HCEC 1CT (cell line): ENCODE data around the gene LRRC38.
"Not testable (repeated sequence)": the region's sequence is repeated elsewhere in the genome, so short reads cannot be mapped to it uniquely, and the experiment has no call there.

Source experiments
- DNase-seq: peaks from one replicate; pipeline ENCODE4 v3.0.0-alpha.2; 2017

The LRRC38 gene

GRCh38 chr1:13456904-13457532 lies 56.8 kb downstream of the LRRC38 start:
- no peak for DNase-seq

GRCh38 chr1:13451399-13451965 lies 62.3 kb downstream of the LRRC38 start:
- no peak for DNase-seq

- DNase-seq: no peak
Observed at GRCh38 chr1:13450204-13450603, 63.6 kb downstream of the LRRC38 start.

GRCh38 chr1:13443335-13443979 lies 70.3 kb downstream of the LRRC38 start:
- no peak for DNase-seq

- DNase-seq: not testable (repeated sequence)
Observed at GRCh38 chr1:13439104-13439783, 74.6 kb downstream of the LRRC38 start.

GRCh38 chr1:13435458-13435857 lies 78.3 kb downstream of the LRRC38 start:
- no peak for DNase-seq

- DNase-seq: not testable (repeated sequence)
Observed at GRCh38 chr1:13433694-13434358, 80.0 kb downstream of the LRRC38 start.

- no peak for DNase-seq
Observed at GRCh38 chr1:13432251-13432650, 81.6 kb downstream of the LRRC38 start.

GRCh38 chr1:13430495-13430894 lies 83.3 kb downstream of the LRRC38 start:
- no peak for DNase-seq
